HUES6 (cell line): Measurements from ENCODE around the gene DOCK6.
A peak's percentile ranks its signal among the peaks of the same experiment; 100 is the strongest.
"Not testable (repeated sequence)": the region's sequence is repeated elsewhere in the genome, so short reads cannot be mapped to it uniquely, and the experiment has no call there.

ENCODE experiments used
- H3K27ac ChIP-seq: 2 replicates; pipeline ENCODE4 v1.7.0; 2013; ENCODE audit warnings: low read depth, mild to moderate bottlenecking, low read length, inconsistent platforms
- H3K27me3 ChIP-seq: 2 replicates; pipeline ENCODE4 v1.6.1; 2013; ENCODE audit warnings: low read length; ENCODE audit not compliant: control insufficient read depth, insufficient read depth
- H3K36me3 ChIP-seq: 2 replicates; pipeline ENCODE4 v1.6.1; 2013; ENCODE audit warnings: low read length; ENCODE audit not compliant: control insufficient read depth, insufficient read depth
- H3K4me1 ChIP-seq: 2 replicates; pipeline ENCODE4 v1.6.1; 2013; ENCODE audit warnings: low read length; ENCODE audit not compliant: control insufficient read depth, insufficient read depth
- H3K4me3 ChIP-seq: 2 replicates; pipeline ENCODE4 v1.5.1; 2013; ENCODE audit warnings: low read depth, low read length
- H3K9ac ChIP-seq: one replicate; pipeline ENCODE4 v1.6.1; 2013; ENCODE audit warnings: mild to moderate bottlenecking, low read length
- H3K9me3 ChIP-seq: 2 replicates; pipeline ENCODE4 v1.6.1; 2013; ENCODE audit warnings: low read depth, low read length; ENCODE audit not compliant: control insufficient read depth, insufficient read depth

Gene DOCK6

GRCh38 chr19:11192957-11193939 is 69.1 kb downstream of the DOCK6 start:
- H3K36me3 ChIP-seq, result peaks cover 44% of the 10 kb centered on the region
- H3K9ac ChIP-seq, result no peak overlapping the region

GRCh38 chr19:11191934-11192333 is 70.4 kb downstream of the DOCK6 start:
- no peak overlapping the region for H3K27ac ChIP-seq

More at GRCh38 chr19:11192957-11193939, 69.1 kb downstream of the DOCK6 start:
- Histone ChIP-seq H3K4me3 (no peak overlapping the region), H3K27ac (no peak overlapping the region), H3K27me3 (no peaks in the 10 kb centered on the region), H3K9me3 (no peaks in the 10 kb centered on the region), H3K4me1 (peaks cover 9% of the 10 kb centered on the region; the same call in 1 of the 2 replicates)

GRCh38 chr19:11191273-11191755 is 71.0 kb downstream of the DOCK6 start:
- H3K4me3 ChIP-seq, result no peak overlapping the region
- no peak overlapping the region for H3K9ac ChIP-seq
- H3K4me1 ChIP-seq, result peaks cover 9% of the 10 kb centered on the region; the same call in 1 of the 2 replicates
- no peak overlapping the region for H3K27ac ChIP-seq
- H3K36me3 ChIP-seq, result peaks cover 54% of the 10 kb centered on the region
- no peaks in the 10 kb centered on the region for H3K27me3 ChIP-seq
- no peaks in the 10 kb centered on the region for H3K9me3 ChIP-seq

More at GRCh38 chr19:11191934-11192333, 70.4 kb downstream of the DOCK6 start:
- Histone ChIP-seq H3K9me3 (no peaks in the 10 kb centered on the region), H3K27me3 (no peaks in the 10 kb centered on the region), H3K9ac (no peak overlapping the region), H3K36me3 (peaks cover 51% of the 10 kb centered on the region), H3K4me1 (peaks cover 9% of the 10 kb centered on the region; the same call in 1 of the 2 replicates), H3K4me3 (no peak overlapping the region)

GRCh38 chr19:11190501-11190900 is 71.8 kb downstream of the DOCK6 start:
- no peak overlapping the region for H3K9ac ChIP-seq
- H3K36me3 ChIP-seq, result peaks cover 55% of the 10 kb centered on the region
- H3K9me3 ChIP-seq, result no peaks in the 10 kb centered on the region
- no peak overlapping the region for H3K27ac ChIP-seq
- no peak overlapping the region for H3K4me3 ChIP-seq
- no peaks in the 10 kb centered on the region for H3K27me3 ChIP-seq
- H3K4me1 ChIP-seq, result peaks cover 7% of the 10 kb centered on the region; the same call in 1 of the 2 replicates

- H3K36me3 ChIP-seq, result peaks cover 39% of the 10 kb centered on the region
- H3K4me1 ChIP-seq, result no peaks in the 10 kb centered on the region
- H3K27ac ChIP-seq, result no peak overlapping the region
- no peak overlapping the region for H3K4me3 ChIP-seq
- no peak overlapping the region for H3K9ac ChIP-seq
- H3K9me3 ChIP-seq, result no peaks in the 10 kb centered on the region; the same call in 1 of the 2 replicates
- H3K27me3 ChIP-seq, result no peaks in the 10 kb centered on the region
Measured at GRCh38 chr19:11187441-11187840, 74.9 kb downstream of the DOCK6 start.

- no peak overlapping the region for H3K9ac ChIP-seq
- H3K9me3 ChIP-seq, result no peaks in the 10 kb centered on the region; the same call in 1 of the 2 replicates
- peaks cover 4% of the 10 kb centered on the region; the same call in 1 of the 2 replicates for H3K4me1 ChIP-seq
- peaks cover 29% of the 10 kb centered on the region for H3K36me3 ChIP-seq
- no peak overlapping the region for H3K4me3 ChIP-seq
- no peaks in the 10 kb centered on the region for H3K27me3 ChIP-seq
- H3K27ac ChIP-seq, result no peak overlapping the region
Measured at GRCh38 chr19:11182994-11183393, 79.3 kb downstream of the DOCK6 start.

- no peaks in the 10 kb centered on the region for H3K27me3 ChIP-seq
- H3K27ac ChIP-seq, result no peak overlapping the region
- peaks cover 29% of the 10 kb centered on the region for H3K36me3 ChIP-seq
- H3K9ac ChIP-seq, result no peak overlapping the region
- H3K4me3 ChIP-seq, result no peak overlapping the region
- H3K9me3 ChIP-seq, result no peaks in the 10 kb centered on the region; the same call in 1 of the 2 replicates
- H3K4me1 ChIP-seq, result peaks cover 4% of the 10 kb centered on the region; the same call in 1 of the 2 replicates
Measured at GRCh38 chr19:11181488-11181887, 80.8 kb downstream of the DOCK6 start.

GRCh38 chr19:11180975-11181374 is 81.3 kb downstream of the DOCK6 start:
- not testable (repeated sequence) for H3K27ac ChIP-seq

GRCh38 chr19:11180346-11180745 is 82.0 kb downstream of the DOCK6 start:
- peaks cover 4% of the 10 kb centered on the region; the same call in 1 of the 2 replicates for H3K4me1 ChIP-seq
- H3K36me3 ChIP-seq, result peaks cover 33% of the 10 kb centered on the region
- H3K27ac ChIP-seq, result no peak overlapping the region
- no peak overlapping the region for H3K9ac ChIP-seq
- H3K9me3 ChIP-seq, result no peaks in the 10 kb centered on the region; the same call in 1 of the 2 replicates
- H3K4me3 ChIP-seq, result no peak overlapping the region
- H3K27me3 ChIP-seq, result no peaks in the 10 kb centered on the region

More at GRCh38 chr19:11180975-11181374, 81.3 kb downstream of the DOCK6 start:
- H3K36me3 ChIP-seq, result peaks cover 34% of the 10 kb centered on the region
- not testable (repeated sequence) for H3K4me3 ChIP-seq, H3K4me1 ChIP-seq, H3K9me3 ChIP-seq, H3K9ac ChIP-seq, H3K27me3 ChIP-seq

GRCh38 chr19:11179716-11180297 is 82.5 kb downstream of the DOCK6 start:
- Histone ChIP-seq H3K27me3 (no peaks in the 10 kb centered on the region), H3K27ac (peak overlapping the region; percentile 65; the same call in 1 of the 2 replicates), H3K9me3 (no peaks in the 10 kb centered on the region; the same call in 1 of the 2 replicates), H3K36me3 (peaks cover 36% of the 10 kb centered on the region), H3K4me1 (peaks cover 4% of the 10 kb centered on the region; the same call in 1 of the 2 replicates), H3K4me3 (no peak overlapping the region), H3K9ac (no peak overlapping the region)

GRCh38 chr19:11179145-11179465 is 83.2 kb downstream of the DOCK6 start:
- peaks cover 43% of the 10 kb centered on the region for H3K36me3 ChIP-seq
- H3K27ac ChIP-seq, H3K9me3 ChIP-seq, H3K27me3 ChIP-seq, H3K9ac ChIP-seq, H3K4me1 ChIP-seq, H3K4me3 ChIP-seq: not testable (repeated sequence)
